H1 (cell line): Measurements from ENCODE around the gene CYP4V2. TPM values are rescaled to one million over a fixed set of nuclear protein-coding genes. Genes with fewer than 3 reads are reported as not detected.

Experiments
- CTCF ChIA-PET: fragments of 300-600 bp; sonication (Branson Sonifier 250); formaldehyde crosslinking; loops from one replicate; lab custom pipeline; 2021; ENCODE audit not compliant: partially characterized antibody; lab: Charles Lee
- POLR2A ChIA-PET: fragments of 300-600 bp; sonication (Branson Sonifier 250); formaldehyde crosslinking; loops from one replicate; lab custom pipeline; 2021; ENCODE audit warnings: inconsistent platforms; ENCODE audit not compliant: partially characterized antibody; lab: Charles Lee
- DNase-seq, 2 experiments: peaks; one replicate each; pipeline versions ENCODE4 v3.0.0 to v3.0.0-alpha.2; 2010 to 2022; ENCODE audit warnings: low spot score in 2 of 2, low read depth in 1 of 2, mixed read lengths in 1 of 2
- FAIRE-seq: peaks from 2 replicates; lab custom pipeline; 2011; peaks lifted over from hg19 to GRCh38; lab: Jason Lieb, UNC
- H2AFZ ChIP-seq: 2 replicates; pipeline ENCODE4 v1.8.1; 2012; ENCODE audit warnings: low read length, inconsistent platforms
- H2AK5ac ChIP-seq: 2 replicates; pipeline ENCODE4 v1.6.1; 2013; ENCODE audit warnings: low read depth, low read length
- H2BK120ac ChIP-seq: replicated peaks from 2 replicates; pipeline ENCODE3; 2013; ENCODE audit warnings: low read depth, low read length, inconsistent platforms
- H2BK12ac ChIP-seq: 2 replicates; pipeline ENCODE4 v1.6.1; 2013; ENCODE audit warnings: low read depth, low read length
- H2BK15ac ChIP-seq: 2 replicates; pipeline ENCODE4 v1.6.1; 2013; ENCODE audit warnings: low read length
- H2BK20ac ChIP-seq: 2 replicates; pipeline ENCODE4 v1.6.1; 2013; ENCODE audit warnings: low read length
- H2BK5ac ChIP-seq: 2 replicates; pipeline ENCODE4 v1.6.1; 2013; ENCODE audit warnings: low read depth, low read length
- H3K14ac ChIP-seq: 2 replicates; pipeline ENCODE4 v1.6.1; 2013; ENCODE audit warnings: inconsistent platforms; ENCODE audit not compliant: insufficient read length
- H3K18ac ChIP-seq: 2 replicates; pipeline ENCODE4 v1.6.1; 2013; ENCODE audit warnings: low read length; ENCODE audit errors: extremely low read depth
- H3K23ac ChIP-seq: 2 replicates; pipeline ENCODE4 v1.6.1; 2013; ENCODE audit warnings: inconsistent platforms; ENCODE audit not compliant: insufficient read length
- H3K23me2 ChIP-seq: 2 replicates; pipeline ENCODE4 v1.6.1; 2013; ENCODE audit warnings: low read depth, low read length
- H3K27ac ChIP-seq: 2 replicates; pipeline ENCODE4 v1.6.1; 2011; ENCODE audit warnings: low read depth, low read length, inconsistent platforms
- H3K27me3 ChIP-seq, 4 experiments: replicated peaks in 1 of 4; 1 replicate in 1 of 4; 2 replicates in 3 of 4; pipeline versions ENCODE4 v1.6.1 to v1.8.1; 2011 to 2013; ENCODE audit warnings: low read length in 3 of 4, mild to moderate bottlenecking in 3 of 4, inconsistent platforms in 2 of 4, mixed read lengths in 2 of 4, moderate library complexity in 1 of 4; ENCODE audit not compliant: control insufficient read depth in 3 of 4, insufficient read depth in 3 of 4; ENCODE audit errors: extremely low read depth in 1 of 4
- H3K36me3 ChIP-seq, 4 experiments: 2 replicates each; pipeline versions ENCODE4 v1.6.1 to v1.8.1; 2011 to 2013; ENCODE audit warnings: mild to moderate bottlenecking in 4 of 4, low read length in 3 of 4, moderate library complexity in 2 of 4, control low read depth in 1 of 4, inconsistent platforms in 1 of 4; ENCODE audit not compliant: insufficient read depth in 4 of 4, control insufficient read depth in 2 of 4
- H3K4ac ChIP-seq: replicated peaks from 2 replicates; pipeline ENCODE3; 2013; ENCODE audit warnings: low read length, low read depth, mixed read lengths, inconsistent platforms; ENCODE audit not compliant: insufficient read length
- H3K4me1 ChIP-seq, 4 experiments: replicated peaks in 1 of 4; 1 replicate in 1 of 4; 2 replicates in 3 of 4; pipeline versions ENCODE4 v1.6.1 to v1.8.1; 2011 to 2013; ENCODE audit warnings: low read length in 3 of 4, inconsistent platforms in 2 of 4, mixed read lengths in 1 of 4; ENCODE audit not compliant: insufficient read depth in 4 of 4, control insufficient read depth in 3 of 4
- H3K4me2 ChIP-seq, 2 experiments: 2 replicates each; pipeline versions ENCODE4 v1.6.1 to v1.8.1; 2011 to 2013; ENCODE audit warnings: low read depth in 2 of 2, low read length in 2 of 2, control low read depth in 1 of 2, inconsistent platforms in 1 of 2, mild to moderate bottlenecking in 1 of 2; ENCODE audit not compliant: insufficient read depth in 1 of 2
- H3K4me3 ChIP-seq, 4 experiments: fragments of 200-600, 300-600 bp in 1 of 4; sonication (generic), shearing (Covaris generic), sonication (Bioruptor Twin) in 1 of 4; 2 replicates each; pipeline versions ENCODE4 v1.5.1 to v1.8.1; 2011 to 2016; ENCODE audit warnings: low read length in 4 of 4, low read depth in 3 of 4, control low read depth in 2 of 4, inconsistent platforms in 2 of 4, mild to moderate bottlenecking in 2 of 4, mixed read lengths in 1 of 4, moderate library complexity in 1 of 4; ENCODE audit not compliant: insufficient read depth in 2 of 4; ENCODE audit errors: extremely low read depth in 1 of 4
- H3K56ac ChIP-seq: replicated peaks from 2 replicates; pipeline ENCODE3; 2013; ENCODE audit warnings: low read depth, mild to moderate bottlenecking, mixed read lengths, low read length, inconsistent platforms; ENCODE audit not compliant: insufficient read length
- H3K79me1 ChIP-seq: 2 replicates; pipeline ENCODE4 v1.6.1; 2013; ENCODE audit warnings: low read depth, low read length, control low read depth
- H3K79me2 ChIP-seq, 2 experiments: 2 replicates each; pipeline versions ENCODE4 v1.6.1 to v1.8.1; 2012 to 2013; ENCODE audit warnings: low read length in 2 of 2, mild to moderate bottlenecking in 2 of 2, inconsistent platforms in 1 of 2; ENCODE audit not compliant: insufficient read depth in 2 of 2, control insufficient read depth in 1 of 2
- H3K9ac ChIP-seq, 4 experiments: replicated peaks in 1 of 4; 1 replicate in 1 of 4; 2 replicates in 3 of 4; pipeline versions ENCODE4 v1.6.1 to v1.8.1; 2011 to 2013; ENCODE audit warnings: low read depth in 3 of 4, low read length in 3 of 4, control low read depth in 2 of 4, mild to moderate bottlenecking in 2 of 4, moderate library complexity in 2 of 4, inconsistent platforms in 1 of 4; ENCODE audit errors: extremely low read depth in 1 of 4
- H3K9me3 ChIP-seq, 2 experiments: 2 replicates each; pipeline versions ENCODE4 v1.6.1 to v1.8.1; 2012 to 2013; ENCODE audit warnings: mild to moderate bottlenecking in 2 of 2, moderate library complexity in 2 of 2, control low read depth in 1 of 2, inconsistent platforms in 1 of 2, low read depth in 1 of 2, low read length in 1 of 2, mixed read lengths in 1 of 2; ENCODE audit not compliant: insufficient read depth in 2 of 2
- H4K20me1 ChIP-seq, 2 experiments: replicated peaks in 1 of 2; 2 replicates each; pipeline versions ENCODE3 to v1.8.1; 2011 to 2013; ENCODE audit warnings: inconsistent platforms in 2 of 2, low read length in 2 of 2, mild to moderate bottlenecking in 1 of 2; ENCODE audit not compliant: insufficient read depth in 2 of 2, control insufficient read depth in 1 of 2
- H4K5ac ChIP-seq: 2 replicates; pipeline ENCODE4 v1.6.1; 2013; ENCODE audit warnings: low read length, low read depth, mixed read lengths, inconsistent platforms; ENCODE audit not compliant: insufficient read length
- H4K8ac ChIP-seq: 2 replicates; pipeline ENCODE4 v1.8.0; 2013; ENCODE audit warnings: mild to moderate bottlenecking, moderate library complexity, low read length, inconsistent platforms; ENCODE audit not compliant: insufficient read depth; ENCODE audit errors: extremely low read depth
- H4K91ac ChIP-seq: replicated peaks from 2 replicates; pipeline ENCODE3; 2013; ENCODE audit warnings: low read length, mixed read lengths, inconsistent platforms; ENCODE audit not compliant: insufficient read length
- BCL11A ChIP-seq, 2 experiments: IDR thresholded peaks; one replicate each; pipeline ENCODE4 v1.6.1; 2011; ENCODE audit warnings: low read depth in 2 of 2, low read length in 2 of 2, mild to moderate bottlenecking in 2 of 2
- BRCA1 ChIP-seq: IDR thresholded peaks from 2 replicates; pipeline ENCODE4 v1.6.1; 2012; ENCODE audit warnings: low read depth, low read length, improper control_type of control experiment
- CBX5 ChIP-seq: fragments of 300-800, 300-1000 bp; sonication (generic); IDR thresholded peaks from 2 replicates; pipeline ENCODE4 v1.7.1; 2016; ENCODE audit warnings: antibody characterized with exemption, low read length, low read depth
- CBX8 ChIP-seq: fragments of 300-800, 300-1000 bp; sonication (generic); IDR thresholded peaks from 2 replicates; pipeline ENCODE4 v1.7.1; 2016; ENCODE audit warnings: low read depth, low read length, borderline replicate concordance
- KDM5A ChIP-seq: fragments of 200-600 bp; IDR thresholded peaks from 2 replicates; pipeline ENCODE4 v1.7.1; 2012; ENCODE audit warnings: mild to moderate bottlenecking, low read length, inconsistent platforms, mixed read lengths
- POLR2A ChIP-seq, 2 experiments: IDR thresholded peaks; 1 replicate in 1 of 2; 2 replicates in 1 of 2; pipeline ENCODE4 v1.6.1; 2011; ENCODE audit warnings: low read depth in 2 of 2, low read length in 2 of 2, mild to moderate bottlenecking in 2 of 2; ENCODE audit errors: control extremely low read depth in 1 of 2
- POLR2AphosphoS5 ChIP-seq: IDR thresholded peaks from 2 replicates; pipeline ENCODE4 v1.6.1; 2011; ENCODE audit warnings: low read depth, low read length
- RBBP5 ChIP-seq: IDR thresholded peaks from 2 replicates; pipeline ENCODE4 v1.7.1; 2012; ENCODE audit warnings: low read depth, mild to moderate bottlenecking, inconsistent platforms, low read length, moderate library complexity, borderline replicate concordance
- SIN3A ChIP-seq, 2 experiments: IDR thresholded peaks in 1 of 2; conservative IDR thresholded peaks in 1 of 2; 2 replicates each; pipeline ENCODE4 v1.6.1; 2011 to 2012; ENCODE audit warnings: low read length in 2 of 2, improper control_type of control experiment in 1 of 2, low read depth in 1 of 2, mild to moderate bottlenecking in 1 of 2
- SIRT6 ChIP-seq: IDR thresholded peaks from one replicate; pipeline ENCODE4 v1.7.1; 2012; ENCODE audit warnings: low read length, inconsistent platforms
- SP2 ChIP-seq: IDR thresholded peaks from 2 replicates; pipeline ENCODE4 v1.6.1; 2012; ENCODE audit warnings: mild to moderate bottlenecking, low read length, inconsistent platforms
- SRF ChIP-seq: IDR thresholded peaks from 2 replicates; pipeline ENCODE4 v1.6.1; 2011; ENCODE audit warnings: mild to moderate bottlenecking, low read depth, low read length, moderate library complexity
- SUZ12 ChIP-seq: fragments of 200-600 bp; sonication (generic); IDR thresholded peaks from 2 replicates; pipeline ENCODE4 v1.6.1; 2012; ENCODE audit warnings: mild to moderate bottlenecking, inconsistent platforms, low read length, moderate library complexity, mixed read lengths
- TAF7 ChIP-seq: optimal IDR thresholded peaks from 2 replicates; pipeline ENCODE3; 2011; ENCODE audit warnings: low read depth, mild to moderate bottlenecking, inconsistent platforms, low read length, moderate library complexity, borderline replicate concordance
- TCF12 ChIP-seq: IDR thresholded peaks from 2 replicates; pipeline ENCODE4 v1.6.1; 2011; ENCODE audit warnings: low read depth, mild to moderate bottlenecking, low read length
- WGBS, 2 experiments: shearing (Covaris generic) in 1 of 2; methylation state at CpG; one replicate each; pipeline versions ENCODE4 v1.1.6 to v1.1.7; 2013 to 2015; ENCODE audit warnings: low lambda C conversion rate in 2 of 2, mixed read lengths in 2 of 2, inconsistent platforms in 1 of 2, low coverage in 1 of 2, missing lambda C conversion rate in 1 of 2; ENCODE audit not compliant: insufficient replicate concordance in 2 of 2, insufficient coverage in 1 of 2, insufficient read length in 1 of 2; ENCODE audit errors: extremely low coverage in 1 of 2, missing lambda C conversion rate in 1 of 2; 5-methylcytosine and 5-hydroxymethylcytosine counted together
- polyA plus RNA-seq, 7 experiments: library from polyadenylated mRNA; depleted of rRNA in 3 of 7; stranded (reverse) in 5 of 7; unstranded in 2 of 7; fragments of >200 nt in 5 of 7; fragments of 200-250 nt in 2 of 7; gene quantifications; 1 replicate in 5 of 7; 2 replicates in 1 of 7; 4 replicates in 1 of 7; pipeline versions ENCODE4 v1.2.1 to v1.2.3, GENCODE V29; 2011 to 2013; ENCODE audit warnings: missing spikeins in 2 of 7, mixed read lengths in 2 of 7
- total RNA-seq: library from RNA; stranded (reverse); fragmentation: NEBNext Ultra II Directional; extraction: Animal tissue kit (Norgen Biotek cat#: 25700); gene quantifications from 2 replicates; pipeline ENCODE4 v1.2.1, GENCODE V29; 2021

The CYP4V2 gene
- total and polyA plus RNA-seq, 2 of the 8 experiments (the other 6 are each of a cell fraction or from before 2014, with no cell fraction given), result 0.65 to 1.0 TPM

GRCh38 chr4:186172546-186172945 lies 18.8 kb upstream of the CYP4V2 start:
- no peak overlapping the region for H2BK5ac ChIP-seq
- no peak overlapping the region for H2BK20ac ChIP-seq
- no peak overlapping the region for H2AFZ ChIP-seq
- H4K8ac ChIP-seq, result no peak overlapping the region
- H2BK120ac ChIP-seq, result no peak overlapping the region
- no peak overlapping the region for H3K9ac ChIP-seq
- no peak overlapping the region for H3K4ac ChIP-seq
- H4K91ac ChIP-seq, result no peak overlapping the region
- no peak overlapping the region for H3K14ac ChIP-seq
- H2BK12ac ChIP-seq, result no peak overlapping the region
- no peaks in the 10 kb centered on the region for H3K79me2 ChIP-seq
- no peak overlapping the region for H3K27ac ChIP-seq
- no peaks in the 10 kb centered on the region for H3K27me3 ChIP-seq
- no peak overlapping the region for H2AK5ac ChIP-seq
- FAIRE-seq (no peak), DNase-seq (no peak)
- no peak overlapping the region for H2BK15ac ChIP-seq
- H4K20me1 ChIP-seq, result no peaks in the 10 kb centered on the region
- no peak overlapping the region for H3K4me3 ChIP-seq
- no peak overlapping the region for H4K5ac ChIP-seq
- 96% methylated on average over 3 of the region's 8 CpGs; no CpG with 5 or more reads in 1 of the 2 experiments for WGBS, 2 experiments
- ChIA-PET CTCF (interaction anchor here (2.2 kb wide), 1 partner anchor 16 kb away, joined by 8 read pairs; no protein-coding TSS in a partner anchor), POLR2A (no interaction called here)
- H3K9me3 ChIP-seq, result no peaks in the 10 kb centered on the region
- no peaks in the 10 kb centered on the region for H3K23me2 ChIP-seq
- no peak overlapping the region for H3K4me2 ChIP-seq
- H3K36me3 ChIP-seq, result no peaks in the 10 kb centered on the region
- no peaks in the 10 kb centered on the region for H3K79me1 ChIP-seq
- no peak overlapping the region for H3K23ac ChIP-seq
- H3K4me1 ChIP-seq, result no peaks in the 10 kb centered on the region; a peak in 1 of 7 replicates
- TF ChIP-seq SIRT6, result no peak
- TF ChIP-seq CBX5, result no peak
- TF ChIP-seq KDM5A, result no peak
- TF ChIP-seq TAF7, result no peak
- TF ChIP-seq SRF, result no peak
- TF ChIP-seq POLR2A (IDR thresholded peaks at IDR 0.05; ENCODE audit: control extremely low read depth in 1 of 2, low read depth in 2 of 2, low read length in 2 of 2), result no peak
- TF ChIP-seq BRCA1, result no peak
- no peak for TF ChIP-seq SP2
- no peak for TF ChIP-seq SIN3A (conservative IDR thresholded peaks at IDR 0.05 in 1 of 2, IDR thresholded peaks at IDR 0.05 in 1 of 2; ENCODE audit: low read depth in 1 of 2, low read length in 2 of 2)
- TF ChIP-seq POLR2AphosphoS5, result no peak
- TF ChIP-seq BCL11A (IDR thresholded peaks at IDR 0.05; ENCODE audit: low read depth in 2 of 2, low read length in 2 of 2), result no peak
- no peak for TF ChIP-seq SUZ12
- no peak for TF ChIP-seq CBX8
- no peak for TF ChIP-seq TCF12
- no peak for TF ChIP-seq RBBP5
- no peak overlapping the region for H3K56ac ChIP-seq
- no peak overlapping the region for H3K18ac ChIP-seq
